H9 (cell line): ENCODE data around the gene PLG. TPM values are rescaled to one million over a fixed set of nuclear protein-coding genes. Genes with fewer than 3 reads are reported as not detected.

Source experiments
- DNase-seq: peaks from one replicate; pipeline ENCODE4 v3.0.0-alpha.2; 2017
- H2AFZ ChIP-seq: one replicate; pipeline ENCODE4 v1.6.1; 2013; ENCODE audit warnings: mild to moderate bottlenecking, low read length, control low read depth, moderate library complexity
- H2AK5ac ChIP-seq: 2 replicates; pipeline ENCODE4 v1.6.1; 2013; ENCODE audit warnings: low read length, control low read depth, mixed read lengths; ENCODE audit not compliant: insufficient read length
- H2BK120ac ChIP-seq: one replicate; pipeline ENCODE4 v1.6.1; 2013; ENCODE audit warnings: low read depth, mild to moderate bottlenecking, low read length, control low read depth, inconsistent platforms; ENCODE audit not compliant: poor library complexity, severe bottlenecking
- H2BK12ac ChIP-seq: 2 replicates; pipeline ENCODE4 v1.6.1; 2013; ENCODE audit warnings: low read length, control low read depth, mixed read lengths, low read depth; ENCODE audit not compliant: insufficient read length
- H2BK15ac ChIP-seq: 2 replicates; pipeline ENCODE4 v1.6.1; 2013; ENCODE audit warnings: low read depth, low read length, control low read depth
- H2BK20ac ChIP-seq: one replicate; pipeline ENCODE4 v1.6.1; 2013; ENCODE audit warnings: low read depth, mild to moderate bottlenecking, low read length, control low read depth, inconsistent platforms; ENCODE audit not compliant: poor library complexity, severe bottlenecking
- H2BK5ac ChIP-seq: 2 replicates; pipeline ENCODE4 v1.6.1; 2013; ENCODE audit warnings: low read length, control low read depth, mixed read lengths; ENCODE audit not compliant: insufficient read length
- H3K14ac ChIP-seq: 2 replicates; pipeline ENCODE4 v1.6.1; 2013; ENCODE audit warnings: low read length, control low read depth; ENCODE audit not compliant: insufficient read depth
- H3K18ac ChIP-seq: 2 replicates; pipeline ENCODE4 v1.6.1; 2013; ENCODE audit warnings: low read depth, mild to moderate bottlenecking, mixed read lengths, low read length, control low read depth; ENCODE audit not compliant: insufficient read length
- H3K23ac ChIP-seq: 2 replicates; pipeline ENCODE4 v1.6.1; 2013; ENCODE audit warnings: low read length, control low read depth, mixed read lengths, low read depth; ENCODE audit not compliant: insufficient read length
- H3K23me2 ChIP-seq: 2 replicates; pipeline ENCODE4 v1.6.1; 2013; ENCODE audit warnings: low read depth, mild to moderate bottlenecking, mixed read lengths, low read length, control low read depth; ENCODE audit not compliant: insufficient read length, poor library complexity, severe bottlenecking
- H3K27ac ChIP-seq: 2 replicates; pipeline ENCODE4 v1.5.1; 2013; ENCODE audit warnings: low read length, control low read depth, mixed read lengths, low read depth; ENCODE audit not compliant: insufficient read length
- H3K27me3 ChIP-seq: 2 replicates; pipeline ENCODE4 v1.6.1; 2013; ENCODE audit warnings: low read length, control low read depth, inconsistent platforms; ENCODE audit not compliant: insufficient read depth
- H3K4ac ChIP-seq: 2 replicates; pipeline ENCODE4 v1.6.1; 2013; ENCODE audit warnings: low read depth, mild to moderate bottlenecking, control low read depth, inconsistent platforms, low read length, moderate library complexity
- H3K4me1 ChIP-seq: 2 replicates; pipeline ENCODE4 v1.6.1; 2013; ENCODE audit warnings: low read length, control low read depth, inconsistent platforms; ENCODE audit not compliant: insufficient read depth
- H3K4me2 ChIP-seq: 2 replicates; pipeline ENCODE4 v1.6.1; 2013; ENCODE audit warnings: low read length, control low read depth, mixed read lengths; ENCODE audit not compliant: insufficient read length, insufficient read depth
- H3K56ac ChIP-seq: 2 replicates; pipeline ENCODE4 v1.6.1; 2013; ENCODE audit warnings: low read depth, mild to moderate bottlenecking, mixed read lengths, low read length, control low read depth; ENCODE audit not compliant: insufficient read length
- H3K79me1 ChIP-seq: 2 replicates; pipeline ENCODE4 v1.6.1; 2013; ENCODE audit warnings: low read depth, mild to moderate bottlenecking, moderate library complexity, low read length, control low read depth, inconsistent platforms; ENCODE audit not compliant: insufficient read depth, poor library complexity, severe bottlenecking
- H3K79me2 ChIP-seq: 2 replicates; pipeline ENCODE4 v1.6.1; 2013; ENCODE audit warnings: low read length, control low read depth, inconsistent platforms; ENCODE audit not compliant: insufficient read depth
- H3K9ac ChIP-seq: 2 replicates; pipeline ENCODE4 v1.6.1; 2013; ENCODE audit warnings: low read length, control low read depth, mixed read lengths; ENCODE audit not compliant: insufficient read length; ENCODE audit errors: extremely low read depth
- H3K9me3 ChIP-seq: one replicate; pipeline ENCODE4 v1.6.1; 2013; ENCODE audit warnings: low read depth, low read length, inconsistent platforms; ENCODE audit not compliant: control insufficient read depth
- H3T11ph ChIP-seq: one replicate; pipeline ENCODE4 v1.6.1; 2013; ENCODE audit warnings: mild to moderate bottlenecking, low read length, control low read depth, inconsistent platforms
- H4K20me1 ChIP-seq: one replicate; pipeline ENCODE4 v1.6.1; 2013; ENCODE audit not compliant: control insufficient read depth, insufficient read length, insufficient read depth
- H4K5ac ChIP-seq: 2 replicates; pipeline ENCODE4 v1.6.1; 2013; ENCODE audit warnings: low read depth, mild to moderate bottlenecking, mixed read lengths, low read length, control low read depth; ENCODE audit not compliant: insufficient read length
- H4K8ac ChIP-seq: replicated peaks from 2 replicates; pipeline ENCODE4 v1.6.1; 2013; ENCODE audit warnings: low read length, control low read depth, mixed read lengths, low read depth; ENCODE audit not compliant: insufficient read length
- H4K91ac ChIP-seq: 2 replicates; pipeline ENCODE4 v1.6.1; 2013; ENCODE audit warnings: low read depth, mild to moderate bottlenecking, moderate library complexity, mixed read lengths, low read length, control low read depth; ENCODE audit not compliant: insufficient read length
- H3K27ac Mint-ChIP-seq, 3 experiments: 2 replicates in 2 of 3; 3 replicates in 1 of 3; pipeline ENCODE4 v1.8.0; 2020 to 2021; ENCODE audit warnings: mixed read lengths in 3 of 3, mild to moderate bottlenecking in 1 of 3, moderate library complexity in 1 of 3
- H3K27me3 Mint-ChIP-seq: 2 replicates; pipeline ENCODE4 v1.8.0; 2021; ENCODE audit warnings: low read depth, mild to moderate bottlenecking, moderate library complexity, mixed read lengths
- H3K36me3 Mint-ChIP-seq, 3 experiments: 2 replicates in 2 of 3; 3 replicates in 1 of 3; pipeline ENCODE4 v1.8.0; 2020 to 2021; ENCODE audit warnings: low read depth in 3 of 3, mixed read lengths in 3 of 3; ENCODE audit not compliant: insufficient read depth in 1 of 3
- H3K4me1 Mint-ChIP-seq, 2 experiments: 2 replicates each; pipeline ENCODE4 v1.8.0; 2020; ENCODE audit warnings: mixed read lengths in 2 of 2
- H3K4me3 Mint-ChIP-seq, 2 experiments: 2 replicates in 1 of 2; 3 replicates in 1 of 2; pipeline ENCODE4 v1.8.0; 2020 to 2021; ENCODE audit warnings: mild to moderate bottlenecking in 2 of 2, mixed read lengths in 2 of 2, moderate library complexity in 1 of 2
- H3K9me3 Mint-ChIP-seq, 2 experiments: 2 replicates in 1 of 2; 3 replicates in 1 of 2; pipeline ENCODE4 v1.8.0; 2020; ENCODE audit warnings: mild to moderate bottlenecking in 2 of 2, mixed read lengths in 2 of 2, moderate library complexity in 1 of 2
- WGBS: extraction: QIAGEN DNeasy Blood & Tissue Kit; methylation state at CpG from one replicate; pipeline ENCODE4 v1.1.7; 2013; ENCODE audit warnings: missing lambda C conversion rate, low lambda C conversion rate, mixed read lengths; ENCODE audit not compliant: insufficient read length; ENCODE audit errors: extremely low coverage; 5-methylcytosine and 5-hydroxymethylcytosine counted together
- total RNA-seq: library from RNA; stranded (reverse); gene quantifications from 2 replicates; pipeline ENCODE4 v1.2.1, GENCODE V29; 2021
- TF ChIP-seq, protein P1 (sequence below): fragments of 200-600 bp; sonication (generic); conservative IDR thresholded peaks from 3 replicates; pipeline ENCODE4 v1.8.0; 2021; ENCODE audit warnings: antibody characterized with exemption, mild to moderate bottlenecking

Gene PLG
- total RNA-seq, 1 experiment from 2014 or later, result not detected

DNA sequence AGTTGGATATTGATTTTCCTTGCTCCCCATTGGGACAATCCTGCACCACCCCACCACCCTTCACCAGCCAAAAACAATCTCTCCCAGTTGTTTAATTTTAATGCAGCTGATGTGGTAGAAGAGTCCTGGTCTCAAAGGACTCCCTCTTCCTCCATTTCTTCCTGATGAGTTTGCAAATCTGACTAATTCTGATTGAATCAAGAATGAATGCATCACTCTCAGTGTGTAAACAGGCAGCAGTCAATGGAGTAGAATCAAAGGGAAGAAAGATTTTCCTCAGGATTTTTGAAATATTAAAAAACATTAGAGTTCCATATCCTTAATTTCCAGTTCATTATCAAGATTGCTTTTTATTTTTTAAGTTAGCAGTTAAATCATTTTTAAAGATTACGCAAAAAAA lies 54.0 kb downstream of the PLG start:
- Histone ChIP-seq H2BK20ac (no peak overlapping the region), H3K79me1 (no peaks in the 10 kb centered on the region), H2BK12ac (no peak overlapping the region), H3K23me2 (no peaks in the 10 kb centered on the region), H4K20me1 (no peaks in the 10 kb centered on the region), H2BK15ac (no peak overlapping the region), H3K4ac (no peak overlapping the region), H3K56ac (no peak overlapping the region), H2BK5ac (no peak overlapping the region), H3K9me3 (no peaks in the 10 kb centered on the region), H2AK5ac (no peak overlapping the region), H3K14ac (no peak overlapping the region), H3K79me2 (no peaks in the 10 kb centered on the region), H3K18ac (no peak overlapping the region), H3T11ph (no peak overlapping the region), H4K91ac (no peak overlapping the region), H3K4me1 (no peaks in the 10 kb centered on the region; the same call in 1 of the 2 replicates), H3K27ac (no peak overlapping the region), H4K8ac (no peak overlapping the region), H2BK120ac (no peak overlapping the region), H4K5ac (no peak overlapping the region), H3K4me2 (no peak overlapping the region), H3K27me3 (no peaks in the 10 kb centered on the region), H2AFZ (no peak overlapping the region), H3K9ac (no peak overlapping the region), H3K23ac (no peak overlapping the region)
- Mint-ChIP-seq H3K4me3 (no peak overlapping the region), H3K9me3 (peaks cover 0 to 5% of the 10 kb centered on the region in 2 experiments; a peak in 3 of 5 replicates), H3K27me3 (peaks cover 3% of the 10 kb centered on the region; the same call in 1 of the 2 replicates), H3K4me1 (peaks cover 8 to 10% of the 10 kb centered on the region in 2 experiments), H3K27ac (no peak overlapping the region), H3K36me3 (no peaks in the 10 kb centered on the region)
- no peak for DNase-seq
- no CpG with 5 or more reads among the region's 1 CpG for WGBS
- TF ChIP-seq, protein P1, sequence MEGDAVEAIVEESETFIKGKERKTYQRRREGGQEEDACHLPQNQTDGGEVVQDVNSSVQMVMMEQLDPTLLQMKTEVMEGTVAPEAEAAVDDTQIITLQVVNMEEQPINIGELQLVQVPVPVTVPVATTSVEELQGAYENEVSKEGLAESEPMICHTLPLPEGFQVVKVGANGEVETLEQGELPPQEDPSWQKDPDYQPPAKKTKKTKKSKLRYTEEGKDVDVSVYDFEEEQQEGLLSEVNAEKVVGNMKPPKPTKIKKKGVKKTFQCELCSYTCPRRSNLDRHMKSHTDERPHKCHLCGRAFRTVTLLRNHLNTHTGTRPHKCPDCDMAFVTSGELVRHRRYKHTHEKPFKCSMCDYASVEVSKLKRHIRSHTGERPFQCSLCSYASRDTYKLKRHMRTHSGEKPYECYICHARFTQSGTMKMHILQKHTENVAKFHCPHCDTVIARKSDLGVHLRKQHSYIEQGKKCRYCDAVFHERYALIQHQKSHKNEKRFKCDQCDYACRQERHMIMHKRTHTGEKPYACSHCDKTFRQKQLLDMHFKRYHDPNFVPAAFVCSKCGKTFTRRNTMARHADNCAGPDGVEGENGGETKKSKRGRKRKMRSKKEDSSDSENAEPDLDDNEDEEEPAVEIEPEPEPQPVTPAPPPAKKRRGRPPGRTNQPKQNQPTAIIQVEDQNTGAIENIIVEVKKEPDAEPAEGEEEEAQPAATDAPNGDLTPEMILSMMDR, result no peak
